Fibroblast of the aortic adventitia (primary cell): ENCODE measurements around the gene LMTK3. TPM values are rescaled to one million over a fixed set of nuclear protein-coding genes. Genes with fewer than 3 reads are reported as not detected.
"Not testable (repeated sequence)": the region's sequence is repeated elsewhere in the genome, so short reads cannot be mapped to it uniquely, and the experiment has no call there.

Experiments used
- DNase-seq: peaks from one replicate; pipeline ENCODE4 v3.0.0-alpha.2; 2010; ENCODE audit warnings: low read depth
- H3K4me3 ChIP-seq: 2 replicates; pipeline ENCODE4 v1.5.1; 2011; ENCODE audit warnings: low read depth, mild to moderate bottlenecking, control low read depth, low read length, moderate library complexity
- total RNA-seq: library from RNA; depleted of rRNA; stranded (reverse); fragments of >200 nt; gene quantifications from 2 replicates; pipeline ENCODE4 v1.2.3, GENCODE V29; 2012; ENCODE audit warnings: low replicate concordance
- TF ChIP-seq, protein P1 (sequence below): IDR thresholded peaks from 2 replicates; pipeline ENCODE4 v1.5.1; 2011; ENCODE audit warnings: mild to moderate bottlenecking, low read length, control low read depth, inconsistent platforms; ENCODE audit not compliant: insufficient read depth

Gene LMTK3
- total RNA-seq, 1 donor = not detected

DNA sequence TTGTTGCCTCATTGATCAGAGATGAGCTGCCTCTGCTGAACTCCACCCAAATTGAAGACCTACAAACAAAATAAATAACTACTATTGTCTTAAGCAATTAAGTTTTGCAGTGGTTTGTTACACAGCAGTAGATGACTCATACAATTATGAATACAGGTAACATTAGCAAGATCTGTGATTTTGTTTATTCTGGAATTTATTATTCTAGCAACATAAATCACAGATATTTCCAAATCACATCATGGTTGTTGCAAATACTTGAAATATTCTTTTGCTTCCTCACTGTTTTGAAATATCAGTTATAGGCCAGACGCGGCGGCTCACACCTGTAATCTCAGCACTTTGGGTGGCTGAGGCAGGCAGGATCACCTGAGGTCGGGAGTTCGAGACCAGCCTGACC lies 13.1 kb upstream of the LMTK3 start:
- H3K4me3 ChIP-seq = no peak overlapping the region
- DNase-seq = no peak
- TF ChIP-seq, protein P1, sequence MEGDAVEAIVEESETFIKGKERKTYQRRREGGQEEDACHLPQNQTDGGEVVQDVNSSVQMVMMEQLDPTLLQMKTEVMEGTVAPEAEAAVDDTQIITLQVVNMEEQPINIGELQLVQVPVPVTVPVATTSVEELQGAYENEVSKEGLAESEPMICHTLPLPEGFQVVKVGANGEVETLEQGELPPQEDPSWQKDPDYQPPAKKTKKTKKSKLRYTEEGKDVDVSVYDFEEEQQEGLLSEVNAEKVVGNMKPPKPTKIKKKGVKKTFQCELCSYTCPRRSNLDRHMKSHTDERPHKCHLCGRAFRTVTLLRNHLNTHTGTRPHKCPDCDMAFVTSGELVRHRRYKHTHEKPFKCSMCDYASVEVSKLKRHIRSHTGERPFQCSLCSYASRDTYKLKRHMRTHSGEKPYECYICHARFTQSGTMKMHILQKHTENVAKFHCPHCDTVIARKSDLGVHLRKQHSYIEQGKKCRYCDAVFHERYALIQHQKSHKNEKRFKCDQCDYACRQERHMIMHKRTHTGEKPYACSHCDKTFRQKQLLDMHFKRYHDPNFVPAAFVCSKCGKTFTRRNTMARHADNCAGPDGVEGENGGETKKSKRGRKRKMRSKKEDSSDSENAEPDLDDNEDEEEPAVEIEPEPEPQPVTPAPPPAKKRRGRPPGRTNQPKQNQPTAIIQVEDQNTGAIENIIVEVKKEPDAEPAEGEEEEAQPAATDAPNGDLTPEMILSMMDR = no peak

DNA sequence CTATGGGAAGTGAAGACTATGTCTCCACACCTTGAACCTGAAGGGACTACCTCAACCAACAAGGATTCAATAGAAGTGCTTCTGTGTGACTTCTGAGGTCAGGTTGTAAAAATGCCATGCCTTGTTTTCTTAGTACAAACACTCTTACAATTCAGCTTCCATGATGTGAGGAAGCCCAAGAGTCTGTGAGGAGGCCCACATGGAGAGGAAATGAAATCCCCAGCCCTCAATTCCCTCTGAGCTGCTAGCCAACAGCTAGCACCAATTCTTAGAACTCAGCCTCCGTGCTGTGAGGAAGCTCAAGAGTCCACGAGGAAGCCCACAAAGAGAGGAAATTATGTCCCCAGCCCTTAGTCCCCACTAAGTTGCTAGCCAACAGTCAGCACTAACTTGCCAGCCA lies 12.6 kb upstream of the LMTK3 start:
- no peak overlapping the region for H3K4me3 ChIP-seq
- DNase-seq = no peak
- TF ChIP-seq, protein P1 = no peak

DNA sequence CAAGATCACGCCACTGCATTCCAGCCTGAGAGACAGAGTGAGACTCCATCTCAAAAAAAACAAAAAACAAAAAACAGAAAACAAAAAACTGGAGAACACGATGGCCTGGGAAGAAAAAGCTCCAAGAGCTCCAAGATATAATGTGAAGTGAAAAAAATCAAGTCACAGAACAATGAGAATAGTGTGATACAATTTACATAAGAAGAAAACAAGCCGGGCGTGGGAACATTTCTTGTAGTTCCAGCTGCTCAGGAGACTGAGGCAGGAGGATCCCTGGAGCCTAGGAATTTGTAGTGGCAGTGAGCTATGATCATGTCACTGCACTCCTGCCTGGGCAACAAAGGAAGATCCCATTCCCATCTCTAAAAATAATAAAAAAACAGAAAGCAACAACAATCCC lies 8.5 kb upstream of the LMTK3 start:
- TF ChIP-seq, protein P1 = no peak
- no peak overlapping the region for H3K4me3 ChIP-seq
- DNase-seq = no peak

DNA sequence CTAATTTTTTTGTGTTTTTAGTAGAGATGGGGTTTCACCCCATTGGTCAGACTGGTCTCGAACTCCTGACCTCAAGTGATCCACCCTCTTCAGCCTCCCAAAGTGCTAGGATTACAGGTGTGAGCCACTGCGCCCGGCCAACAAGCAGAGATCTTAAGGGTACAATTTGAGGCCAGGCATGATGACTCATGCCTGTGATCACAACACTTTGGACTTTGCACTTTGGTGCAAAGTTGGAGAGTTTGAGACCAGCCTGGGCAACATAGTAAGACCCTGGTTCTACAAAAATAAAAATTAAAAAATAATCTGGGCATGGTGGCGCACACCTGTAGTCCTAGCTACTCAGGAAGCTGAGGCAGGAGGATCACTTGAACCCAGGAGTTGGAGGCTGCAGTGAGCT lies 7.8 kb upstream of the LMTK3 start:
- not testable (repeated sequence) for H3K4me3 ChIP-seq, DNase-seq

DNA sequence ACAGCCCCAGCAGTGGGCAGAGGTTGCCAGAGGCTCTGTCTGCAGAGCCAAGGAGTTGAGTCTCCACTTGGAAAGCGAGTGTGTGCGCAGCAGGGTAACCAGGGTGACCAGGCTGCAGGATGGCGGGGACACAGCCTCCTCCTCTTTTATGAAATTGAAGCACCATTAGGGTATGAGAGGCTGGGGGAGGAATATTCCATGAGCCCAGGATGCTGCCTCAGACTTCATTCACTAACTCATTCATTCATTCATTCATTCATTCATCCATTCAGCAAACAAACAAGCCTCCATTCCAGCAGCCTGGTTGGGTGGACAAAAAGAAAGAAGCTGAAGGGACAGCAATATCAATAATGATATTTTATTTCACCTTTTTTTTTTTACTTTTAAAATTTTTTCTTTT lies 6.6 kb upstream of the LMTK3 start:
- no peak for DNase-seq
- TF ChIP-seq, protein P1 = no peak
- no peak overlapping the region for H3K4me3 ChIP-seq

DNA sequence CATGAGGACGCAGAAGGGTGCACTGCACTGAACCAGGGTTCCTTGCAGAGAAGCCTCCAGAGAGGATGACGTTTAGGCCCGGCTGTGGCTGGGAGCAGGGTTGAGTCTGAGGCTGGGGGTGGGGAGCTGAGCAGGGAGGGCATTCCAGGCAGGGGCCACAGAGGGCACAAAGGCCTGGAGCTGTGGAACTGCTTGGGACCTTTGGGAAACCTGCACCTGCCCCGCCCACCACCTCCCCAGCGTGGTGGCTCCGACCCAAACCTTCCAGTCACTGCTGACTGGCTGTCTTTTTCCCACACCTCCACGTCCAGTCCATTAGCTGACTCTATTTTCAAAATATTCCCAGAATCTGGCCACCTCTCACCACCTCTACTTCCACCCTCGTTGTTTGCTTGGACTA lies 4.9 kb upstream of the LMTK3 start:
- no peak for DNase-seq
- H3K4me3 ChIP-seq = no peak overlapping the region
- TF ChIP-seq, protein P1 = no peak

DNA sequence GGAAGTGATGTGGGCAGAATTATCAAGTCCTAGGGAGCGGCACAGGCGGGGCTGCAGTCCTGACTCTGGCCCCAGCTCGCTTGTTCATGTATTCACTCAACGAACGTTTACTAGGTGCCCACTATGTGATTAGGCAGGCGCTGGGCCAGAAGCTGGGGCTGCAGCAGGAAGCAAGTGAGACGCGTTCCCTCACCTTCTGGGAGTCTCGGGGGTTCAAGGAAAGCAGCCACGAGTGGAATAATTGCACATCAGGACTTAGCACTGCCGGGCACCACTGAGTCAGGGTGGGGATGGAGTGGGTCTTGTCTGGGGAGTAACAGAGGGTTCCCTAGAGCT lies 2.5 kb upstream of the LMTK3 start:
- TF ChIP-seq, protein P1 = no peak
- DNase-seq = no peak
- H3K4me3 ChIP-seq = no peak overlapping the region
